ENCODE measurements around the gene SAXO2. TPM values are rescaled to one million over a fixed set of nuclear protein-coding genes. Genes with fewer than 3 reads are reported as not detected.

Gene SAXO2
- total RNA-seq, 4 donors from 2014 or later = 0.81 to 2.4 (median 1.4) TPM; not detected in 1

GRCh38 chr15:82300883-82301282, 38.3 kb downstream of the SAXO2 start:
- Histone ChIP-seq H3K27me3 (no peaks in the 10 kb centered on the region), H3K4me3 (replicated peaks in 1 of 3) (no peak overlapping the region), H3K9me3 (no peaks in the 10 kb centered on the region), H3K27ac (no peak overlapping the region), H3K4me1 (no peaks in the 10 kb centered on the region), H3K36me3 (no peaks in the 10 kb centered on the region)
- intact Hi-C loops (cut with DNase I) = no loop called here
- 87 to 100% methylated on average over 2 to 7 of the region's 7 CpGs for WGBS, 2 donors
- no peak for DNase-seq
- no peak for TF ChIP-seq CTCF (IDR thresholded peaks at IDR 0.05)
- no peak for TF ChIP-seq POLR2A (IDR thresholded peaks at IDR 0.05)

- Histone ChIP-seq H3K27me3 (no peaks in the 10 kb centered on the region), H3K27ac (no peak overlapping the region), H3K36me3 (no peaks in the 10 kb centered on the region), H3K9me3 (no peaks in the 10 kb centered on the region), H3K4me1 (no peaks in the 10 kb centered on the region), H3K4me3 (replicated peaks in 1 of 3) (no peak overlapping the region)
- no peak for DNase-seq
- intact Hi-C loops (cut with DNase I) = no loop called here
- TF ChIP-seq CTCF (IDR thresholded peaks at IDR 0.05) (no peak), POLR2A (IDR thresholded peaks at IDR 0.05) (no peak)
- WGBS, 2 donors = 72 to 81% methylated on average over 3 of the region's 3 CpGs
These were observed 38.8 kb downstream of the SAXO2 start for GRCh38 chr15:82301296-82302016.

GRCh38 chr15:82303956-82304777, 41.5 kb downstream of the SAXO2 start:
- no peaks in the 10 kb centered on the region for H3K9me3 ChIP-seq
- 98% methylated on average over 7 to 8 of the region's 12 CpGs for WGBS, 2 donors
- no peaks in the 10 kb centered on the region for H3K36me3 ChIP-seq
- intact Hi-C loops (cut with DNase I) = no loop called here
- H3K27me3 ChIP-seq = no peaks in the 10 kb centered on the region
- no peak overlapping the region for H3K27ac ChIP-seq
- TF ChIP-seq CTCF (IDR thresholded peaks at IDR 0.05) (no peak), POLR2A (IDR thresholded peaks at IDR 0.05) (no peak)
- no peak overlapping the region for H3K4me3 ChIP-seq (replicated peaks in 1 of 3)
- H3K4me1 ChIP-seq = no peaks in the 10 kb centered on the region
- DNase-seq = no peak

GRCh38 chr15:82304778-82305090, 42.1 kb downstream of the SAXO2 start:
- Histone ChIP-seq H3K27ac (no peak overlapping the region), H3K27me3 (no peaks in the 10 kb centered on the region), H3K4me1 (no peaks in the 10 kb centered on the region), H3K4me3 (replicated peaks in 1 of 3) (no peak overlapping the region), H3K9me3 (no peaks in the 10 kb centered on the region), H3K36me3 (no peaks in the 10 kb centered on the region)
- DNase-seq = no peak
- TF ChIP-seq CTCF (IDR thresholded peaks at IDR 0.05) = no peak
- TF ChIP-seq POLR2A (IDR thresholded peaks at IDR 0.05) = no peak
- WGBS, 2 donors = 88 to 94% methylated on average over 3 to 4 of the region's 4 CpGs
- intact Hi-C loops (cut with DNase I) = no loop called here

GRCh38 chr15:82305621-82306048, 43.0 kb downstream of the SAXO2 start:
- intact Hi-C loops (cut with DNase I) = no loop called here
- Histone ChIP-seq H3K9me3 (no peaks in the 10 kb centered on the region), H3K27ac (no peak overlapping the region), H3K4me3 (replicated peaks in 1 of 3) (no peak overlapping the region), H3K4me1 (no peaks in the 10 kb centered on the region), H3K36me3 (no peaks in the 10 kb centered on the region), H3K27me3 (no peaks in the 10 kb centered on the region)
- WGBS, 2 donors = 90 to 95% methylated on average over 4 to 7 of the region's 7 CpGs
- TF ChIP-seq POLR2A (IDR thresholded peaks at IDR 0.05) = no peak
- no peak for TF ChIP-seq CTCF (IDR thresholded peaks at IDR 0.05)
- no peak for DNase-seq
